GM12872 (cell line): ENCODE data around the gene GID4.

Experiments used
- CTCF ChIP-seq: IDR thresholded peaks from 3 replicates; pipeline ENCODE4 v1.5.1; 2011; ENCODE audit warnings: low read depth, mild to moderate bottlenecking, low read length, moderate library complexity; ENCODE audit not compliant: insufficient read depth

GID4 gene

GRCh38 chr17:18038861-18039534 is at the start of gene GID4, which contains the start of gene ATPAF2:
GID4 (plus strand) TSS chr17:18039408; CDS start chr17:18039465, 57 bp downstream.
ATPAF2 (minus strand) TSS chr17:18039168; CDS start chr17:18039013, 155 bp downstream.
- 0 out of 3 replicates have a peak, but pooled peaks have one; percentile 3 for TF ChIP-seq CTCF

- no peak for TF ChIP-seq CTCF
Measured at GRCh38 chr17:17989618-17990017, 49.6 kb upstream of the GID4 start.

- no peak for TF ChIP-seq CTCF
Measured at GRCh38 chr17:17990282-17990681, 48.9 kb upstream of the GID4 start.

- TF ChIP-seq CTCF: no peak
Measured at GRCh38 chr17:17993366-17993765, 45.8 kb upstream of the GID4 start.

GRCh38 chr17:17993852-17994251 is 45.4 kb upstream of the GID4 start:
- TF ChIP-seq CTCF: no peak

GRCh38 chr17:17994271-17995069 is 44.7 kb upstream of the GID4 start:
- peak; percentile 67 for TF ChIP-seq CTCF

GRCh38 chr17:17998934-17999333 is 40.3 kb upstream of the GID4 start:
- TF ChIP-seq CTCF: no peak
